Esophagus muscularis mucosa (tissue), 3 donors: ENCODE measurements around the gene LILRB5.
"Not testable (repeated sequence)": the region's sequence is repeated elsewhere in the genome, so short reads cannot be mapped to it uniquely, and the experiment has no call there.

Source experiments
- CTCF ChIP-seq, 3 experiments: fragments of 200-600 bp in 2 of 3; fragments of 450-650 bp in 1 of 3; sonication (generic) in 2 of 3; IDR thresholded peaks; one replicate each; pipeline ENCODE4 v1.5.1; 2017 to 2019; ENCODE audit warnings: antibody characterized with exemption in 3 of 3, mild to moderate bottlenecking in 2 of 3, moderate library complexity in 1 of 3
- POLR2A ChIP-seq: fragments of 450-650 bp; IDR thresholded peaks from one replicate; pipeline ENCODE4 v1.6.1; 2017; ENCODE audit warnings: antibody characterized with exemption, moderate library complexity, mild to moderate bottlenecking, low read depth
- POLR2AphosphoS5 ChIP-seq, 2 donors: sonication (generic); formaldehyde crosslinking; IDR thresholded peaks; one replicate each; pipeline ENCODE4 v1.6.1; 2017; ENCODE audit warnings: antibody characterized with exemption in 2 of 2

GRCh38 chr19:54285427-54286056 is 28.5 kb upstream of the LILRB5 start:
- not testable (repeated sequence) for TF ChIP-seq CTCF (IDR thresholded peaks at IDR 0.05); POLR2AphosphoS5 (IDR thresholded peaks at IDR 0.05); POLR2A
